IPS-15b (cell line): ENCODE measurements around the gene NCS1.

Experiments used
- H3K27me3 ChIP-seq: one replicate; pipeline ENCODE4 v1.6.1; 2013; ENCODE audit warnings: low read length; ENCODE audit not compliant: control insufficient read depth, insufficient read depth
- H3K36me3 ChIP-seq: one replicate; pipeline ENCODE4 v1.6.1; 2013; ENCODE audit warnings: low read length; ENCODE audit not compliant: control insufficient read depth, insufficient read depth
- H3K4me1 ChIP-seq: one replicate; pipeline ENCODE4 v1.6.1; 2013; ENCODE audit warnings: mild to moderate bottlenecking, low read length; ENCODE audit not compliant: control insufficient read depth, insufficient read depth
- H3K4me3 ChIP-seq: one replicate; pipeline ENCODE4 v1.5.1; 2013; ENCODE audit warnings: low read depth, low read length
- H3K9ac ChIP-seq: one replicate; pipeline ENCODE4 v1.6.1; 2013; ENCODE audit warnings: low read depth, mild to moderate bottlenecking, low read length
- H3K9me3 ChIP-seq: one replicate; pipeline ENCODE4 v1.6.1; 2013; ENCODE audit warnings: mild to moderate bottlenecking, low read length; ENCODE audit not compliant: control insufficient read depth, insufficient read depth

NCS1 gene

DNA sequence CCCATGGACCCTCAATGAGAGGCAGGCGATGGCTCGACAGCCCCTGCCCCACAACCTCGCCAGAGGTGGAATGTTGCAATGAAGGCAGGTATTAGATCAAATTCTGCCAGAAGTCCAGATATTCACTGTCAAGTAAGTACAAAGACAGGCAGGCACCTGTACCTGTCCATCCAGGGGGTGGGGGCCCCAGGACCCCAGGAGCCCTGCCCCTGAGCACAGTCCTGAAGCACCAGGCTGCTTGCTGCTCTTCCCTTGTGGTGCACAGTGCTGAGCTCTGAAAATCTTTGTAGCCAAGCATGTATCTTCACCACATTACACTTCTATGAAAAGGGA, 67.1 kb downstream of the NCS1 start:
- peaks cover 5% of the 10 kb centered on the region for H3K36me3 ChIP-seq
- H3K4me3 ChIP-seq: no peak overlapping the region
- no peaks in the 10 kb centered on the region for H3K9me3 ChIP-seq
- peaks cover 5% of the 10 kb centered on the region for H3K27me3 ChIP-seq
- no peak overlapping the region for H3K9ac ChIP-seq
- H3K4me1 ChIP-seq: peaks cover 4% of the 10 kb centered on the region

DNA sequence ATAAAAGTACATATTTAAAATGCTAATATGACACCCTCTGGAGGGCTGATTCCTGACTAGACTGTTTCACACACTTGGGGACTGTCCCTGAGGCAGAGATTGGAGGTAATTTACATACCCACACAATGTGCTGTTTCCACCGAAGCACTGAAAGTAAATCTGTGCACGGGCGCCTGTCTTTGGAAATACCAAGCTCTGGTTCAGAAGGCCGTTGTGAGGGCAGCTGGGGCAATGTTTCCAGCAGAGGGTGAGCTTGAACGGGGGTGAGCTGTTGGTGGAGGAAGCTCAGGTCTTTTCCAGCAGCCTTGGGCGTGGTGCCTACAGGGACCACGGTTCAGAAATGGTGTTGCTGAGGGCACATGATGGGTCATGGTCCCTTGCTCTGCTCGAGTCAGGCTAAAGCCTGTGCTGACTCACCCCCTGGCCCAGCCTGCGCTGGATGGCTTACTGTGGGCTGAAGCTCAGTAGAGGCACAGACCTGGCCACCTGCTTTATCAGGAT, 67.6 kb downstream of the NCS1 start:
- peaks cover 5% of the 10 kb centered on the region for H3K27me3 ChIP-seq
- no peak overlapping the region for H3K9ac ChIP-seq
- H3K9me3 ChIP-seq: no peaks in the 10 kb centered on the region
- no peak overlapping the region for H3K4me3 ChIP-seq
- H3K4me1 ChIP-seq: peaks cover 4% of the 10 kb centered on the region
- H3K36me3 ChIP-seq: peaks cover under 1% of the 10 kb centered on the region

DNA sequence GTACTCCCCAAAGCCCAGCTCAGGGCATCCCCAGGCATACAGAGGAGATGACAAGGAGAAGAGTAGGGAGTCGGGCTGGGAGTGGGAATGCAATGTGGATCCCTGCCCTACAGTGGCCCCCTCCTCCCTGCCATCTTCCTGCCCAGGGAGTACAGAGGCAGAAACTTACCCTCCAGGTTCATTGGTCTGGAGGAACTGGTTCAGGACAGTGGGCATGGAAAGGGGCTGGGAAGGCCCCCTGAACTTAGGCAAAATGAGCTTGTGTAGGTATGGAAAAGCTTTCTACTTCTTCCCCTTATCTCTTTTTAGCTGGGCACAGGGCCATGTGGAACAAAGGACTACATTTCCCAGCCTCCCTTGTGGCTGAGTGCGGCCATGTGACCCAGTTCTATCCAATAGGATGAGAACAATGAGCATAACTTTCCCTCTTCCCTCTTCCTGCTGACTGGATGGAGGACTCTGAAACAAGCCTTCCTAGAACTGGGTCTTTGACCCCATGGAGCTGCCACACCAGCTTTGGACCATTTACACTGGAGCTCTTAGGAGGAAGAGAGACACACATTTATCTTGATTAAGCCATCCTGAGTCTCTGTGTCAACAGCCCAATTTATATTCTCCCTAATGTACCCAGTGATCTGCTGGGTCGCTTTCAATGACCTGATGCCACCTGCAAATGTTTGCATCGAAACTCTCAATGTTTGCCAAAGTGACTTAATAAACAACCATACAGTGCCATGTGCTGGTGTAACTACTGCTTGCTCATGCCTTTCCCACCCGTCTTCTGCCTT, 68.4 kb downstream of the NCS1 start:
- peaks cover 4% of the 10 kb centered on the region for H3K4me1 ChIP-seq
- no peak overlapping the region for H3K9ac ChIP-seq
- H3K27me3 ChIP-seq: peaks cover 5% of the 10 kb centered on the region
- H3K4me3 ChIP-seq: no peak overlapping the region
- no peaks in the 10 kb centered on the region for H3K36me3 ChIP-seq
- no peaks in the 10 kb centered on the region for H3K9me3 ChIP-seq

DNA sequence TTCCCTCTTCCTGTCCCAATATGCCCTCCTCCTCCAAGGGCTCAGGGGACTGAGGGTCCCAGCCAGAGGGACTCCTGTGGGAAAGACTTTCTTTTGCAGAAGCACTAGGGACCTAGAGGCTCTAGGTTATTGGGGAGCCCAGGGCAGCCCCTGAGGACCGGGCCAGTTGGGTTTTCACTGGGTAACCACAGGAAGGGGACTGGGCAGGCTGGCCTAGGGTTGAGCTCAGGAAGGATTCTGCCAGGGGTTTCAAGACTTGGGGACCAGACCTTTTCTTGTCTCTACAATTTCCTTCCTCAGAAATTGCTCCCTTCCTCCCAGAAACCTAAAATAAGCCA, 69.0 kb downstream of the NCS1 start:
- no peak overlapping the region for H3K4me3 ChIP-seq
- H3K36me3 ChIP-seq: no peaks in the 10 kb centered on the region
- no peaks in the 10 kb centered on the region for H3K9me3 ChIP-seq
- H3K4me1 ChIP-seq: peaks cover 2% of the 10 kb centered on the region
- peaks cover 5% of the 10 kb centered on the region for H3K27me3 ChIP-seq
- no peak overlapping the region for H3K9ac ChIP-seq

DNA sequence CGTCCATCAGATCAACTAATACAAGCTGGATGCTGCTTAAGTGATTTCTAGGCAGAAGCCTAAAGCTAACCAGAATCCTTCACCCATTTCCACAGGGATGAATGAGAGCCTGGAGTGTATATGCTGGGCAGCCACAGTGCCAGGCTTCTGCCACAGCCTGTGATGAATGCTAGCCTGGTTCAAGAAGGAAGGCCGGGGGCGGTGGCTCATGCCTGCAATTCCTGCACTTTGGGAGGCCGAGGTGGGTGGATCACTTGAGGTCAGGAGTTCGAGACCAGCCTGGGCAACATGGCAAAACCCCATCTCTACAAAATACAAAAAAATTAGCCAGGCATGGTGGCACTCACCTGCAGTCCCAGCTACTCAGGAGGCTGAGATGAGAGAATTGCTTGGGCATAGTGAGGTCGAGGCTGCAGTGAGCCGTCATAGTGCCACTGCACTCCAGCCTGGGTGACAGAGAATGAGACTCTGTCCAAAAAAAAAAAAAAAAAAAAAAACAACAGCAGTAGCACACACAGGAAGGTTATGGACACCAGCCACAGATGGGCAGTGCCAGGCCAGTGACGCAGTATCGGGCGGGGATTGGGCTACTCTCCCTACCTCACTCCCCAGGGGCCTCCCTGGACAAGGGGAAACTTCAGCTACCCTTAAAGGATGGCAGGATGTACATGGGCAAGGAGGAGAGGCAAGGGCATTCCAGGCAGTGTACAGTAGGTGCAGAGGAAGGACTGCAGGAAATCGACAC, 70.2 kb downstream of the NCS1 start:
- Histone ChIP-seq H3K36me3 (no peaks in the 10 kb centered on the region), H3K27me3 (peaks cover 5% of the 10 kb centered on the region), H3K4me1 (peaks cover 2% of the 10 kb centered on the region), H3K9ac (no peak overlapping the region), H3K9me3 (no peaks in the 10 kb centered on the region), H3K4me3 (peak overlapping the region; percentile 20)

DNA sequence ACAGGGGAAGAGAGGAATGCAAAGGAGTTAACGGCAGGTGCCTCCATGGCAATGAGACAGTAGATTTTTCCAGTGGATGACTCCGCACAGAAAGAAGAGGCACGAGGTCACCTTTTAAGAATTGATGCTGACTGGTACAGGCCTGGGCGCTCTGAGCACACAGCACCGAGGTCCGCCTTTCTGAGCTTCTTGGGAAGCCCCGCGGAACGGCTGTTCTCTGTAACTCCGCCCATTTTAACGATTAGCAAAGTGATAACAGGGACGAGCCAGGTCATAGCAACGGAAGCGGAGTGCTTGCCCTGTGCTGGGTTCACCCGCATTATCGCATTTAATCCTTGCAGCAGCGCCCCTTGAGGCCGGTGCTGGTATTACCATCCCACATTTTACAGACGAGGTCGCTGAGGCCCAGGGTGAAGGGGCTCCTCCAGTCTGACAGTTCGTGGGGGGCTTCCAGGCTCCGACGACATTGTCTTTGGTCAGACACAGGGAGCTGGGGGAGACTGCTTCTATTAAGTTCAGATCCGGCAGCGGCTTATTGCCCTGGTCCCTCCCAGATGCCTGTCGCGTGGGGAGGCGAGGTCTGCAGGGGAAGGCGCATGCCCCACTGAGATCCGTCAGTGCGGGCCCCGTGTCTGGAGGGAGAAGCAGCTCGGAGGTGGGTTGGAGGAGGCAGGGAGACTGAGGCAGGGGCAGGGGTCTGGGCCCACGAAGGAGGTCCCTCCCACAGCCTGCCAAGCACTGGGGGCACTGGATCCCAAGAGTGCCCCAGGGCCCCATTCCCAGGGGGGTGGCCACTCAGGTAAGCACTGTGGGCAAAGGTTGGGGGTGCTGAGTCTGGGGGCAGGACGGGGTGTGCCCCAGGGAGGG, 71.0 kb downstream of the NCS1 start:
- Histone ChIP-seq H3K9me3 (no peaks in the 10 kb centered on the region), H3K4me3 (peak overlapping the region; percentile 20)

DNA sequence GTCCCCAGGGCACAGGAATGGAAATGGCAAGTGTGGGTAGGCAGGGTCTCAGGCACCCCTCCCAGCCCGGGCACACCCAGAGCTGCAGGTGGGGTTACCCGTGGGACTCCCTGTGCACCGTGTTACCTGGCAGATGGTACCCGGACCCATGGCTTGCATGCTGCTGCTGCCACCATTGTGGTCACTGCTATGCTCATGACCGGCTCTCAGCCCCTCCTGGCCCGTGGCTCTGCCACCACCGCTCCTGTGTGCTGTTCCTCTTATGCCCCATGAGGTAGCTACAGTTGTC, 71.6 kb downstream of the NCS1 start:
- Histone ChIP-seq H3K9me3 (no peaks in the 10 kb centered on the region), H3K36me3 (no peaks in the 10 kb centered on the region), H3K4me3 (no peak overlapping the region), H3K9ac (no peak overlapping the region), H3K4me1 (peaks cover 2% of the 10 kb centered on the region), H3K27me3 (peaks cover 5% of the 10 kb centered on the region)

More for the DNA sequence above, 71.0 kb downstream of the NCS1 start:
- H3K27me3 ChIP-seq: peaks cover 5% of the 10 kb centered on the region
- H3K9ac ChIP-seq: no peak overlapping the region
- H3K36me3 ChIP-seq: no peaks in the 10 kb centered on the region
- H3K4me1 ChIP-seq: peaks cover 2% of the 10 kb centered on the region

DNA sequence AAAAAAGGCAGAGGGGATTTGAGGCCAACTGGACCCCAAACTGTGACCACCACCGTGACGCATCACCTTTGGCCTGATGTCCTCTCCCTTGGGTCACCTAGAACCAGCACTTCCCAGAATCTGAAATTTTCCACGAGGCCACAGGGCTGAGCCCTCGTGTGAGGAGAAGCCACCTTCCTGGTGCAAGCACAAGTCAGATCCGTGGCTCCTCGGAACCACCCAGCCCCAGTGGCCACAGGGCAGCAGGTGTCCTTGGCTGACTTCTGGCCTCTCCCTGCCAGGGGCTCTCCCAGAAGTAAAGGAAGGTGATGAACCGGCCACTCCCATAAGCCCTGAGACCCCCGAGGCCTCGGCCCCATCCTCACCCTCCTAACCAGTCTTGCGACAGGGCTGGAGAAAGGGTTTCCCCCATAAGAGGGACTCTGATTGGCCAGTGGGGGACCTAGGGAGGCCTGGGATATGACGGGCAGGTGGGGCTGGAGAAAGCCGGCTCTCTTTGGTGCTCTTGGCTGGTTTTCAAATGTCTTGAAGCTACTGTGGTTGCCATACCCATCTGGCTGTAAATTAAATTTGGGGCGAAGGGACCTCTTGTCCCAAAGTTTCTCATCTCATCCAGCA, 72.5 kb downstream of the NCS1 start:
- H3K36me3 ChIP-seq: no peaks in the 10 kb centered on the region
- H3K4me3 ChIP-seq: no peak overlapping the region
- H3K27me3 ChIP-seq: peaks cover 5% of the 10 kb centered on the region
- H3K4me1 ChIP-seq: peaks cover 2% of the 10 kb centered on the region
- no peak overlapping the region for H3K9ac ChIP-seq
- no peaks in the 10 kb centered on the region for H3K9me3 ChIP-seq

DNA sequence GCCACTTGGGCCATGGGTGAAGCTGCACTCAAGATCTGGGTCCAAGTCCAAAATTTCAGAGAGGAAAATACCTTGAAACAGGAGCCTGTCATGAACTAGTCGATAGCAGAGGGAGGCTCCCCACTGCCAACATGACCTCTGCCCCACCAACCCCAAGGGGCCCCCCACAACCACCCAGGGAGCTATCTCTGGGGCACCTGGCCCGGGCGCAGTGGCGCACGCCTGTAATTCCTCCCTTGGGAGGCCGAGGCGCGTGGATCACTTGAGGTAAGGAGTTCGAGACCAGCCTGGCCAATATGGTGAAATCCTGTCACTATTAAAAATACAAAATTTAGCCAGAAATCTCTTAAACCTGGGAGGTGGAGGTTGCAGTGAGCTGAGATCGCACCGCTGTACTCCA, 73.3 kb downstream of the NCS1 start:
- Histone ChIP-seq H3K9ac (no peak overlapping the region), H3K4me1 (peaks cover 2% of the 10 kb centered on the region), H3K9me3 (no peaks in the 10 kb centered on the region), H3K4me3 (no peak overlapping the region), H3K27me3 (peaks cover 5% of the 10 kb centered on the region), H3K36me3 (no peaks in the 10 kb centered on the region)

DNA sequence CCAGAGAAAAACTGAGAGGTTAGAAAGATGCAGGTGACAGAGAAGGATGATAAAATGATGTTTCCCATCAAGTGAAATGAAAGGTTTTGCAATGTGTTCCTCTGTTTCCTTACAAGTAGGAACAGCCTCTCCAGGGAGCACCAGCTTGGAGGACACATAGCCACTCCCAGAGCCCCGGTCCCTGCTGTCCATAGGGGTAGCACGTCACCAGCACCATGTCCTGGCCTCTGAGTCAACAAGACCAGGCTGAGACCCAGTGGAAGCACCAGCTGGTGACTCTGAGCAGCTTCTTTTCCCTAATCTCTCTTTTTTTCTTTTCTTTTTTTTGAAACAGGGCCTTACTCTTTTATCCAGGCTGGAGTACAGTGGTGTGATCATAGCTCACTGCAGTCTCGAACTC, 73.9 kb downstream of the NCS1 start:
- Histone ChIP-seq H3K9ac (no peak overlapping the region), H3K27me3 (peaks cover 5% of the 10 kb centered on the region), H3K36me3 (no peaks in the 10 kb centered on the region), H3K4me1 (no peaks in the 10 kb centered on the region), H3K9me3 (no peaks in the 10 kb centered on the region), H3K4me3 (no peak overlapping the region)

DNA sequence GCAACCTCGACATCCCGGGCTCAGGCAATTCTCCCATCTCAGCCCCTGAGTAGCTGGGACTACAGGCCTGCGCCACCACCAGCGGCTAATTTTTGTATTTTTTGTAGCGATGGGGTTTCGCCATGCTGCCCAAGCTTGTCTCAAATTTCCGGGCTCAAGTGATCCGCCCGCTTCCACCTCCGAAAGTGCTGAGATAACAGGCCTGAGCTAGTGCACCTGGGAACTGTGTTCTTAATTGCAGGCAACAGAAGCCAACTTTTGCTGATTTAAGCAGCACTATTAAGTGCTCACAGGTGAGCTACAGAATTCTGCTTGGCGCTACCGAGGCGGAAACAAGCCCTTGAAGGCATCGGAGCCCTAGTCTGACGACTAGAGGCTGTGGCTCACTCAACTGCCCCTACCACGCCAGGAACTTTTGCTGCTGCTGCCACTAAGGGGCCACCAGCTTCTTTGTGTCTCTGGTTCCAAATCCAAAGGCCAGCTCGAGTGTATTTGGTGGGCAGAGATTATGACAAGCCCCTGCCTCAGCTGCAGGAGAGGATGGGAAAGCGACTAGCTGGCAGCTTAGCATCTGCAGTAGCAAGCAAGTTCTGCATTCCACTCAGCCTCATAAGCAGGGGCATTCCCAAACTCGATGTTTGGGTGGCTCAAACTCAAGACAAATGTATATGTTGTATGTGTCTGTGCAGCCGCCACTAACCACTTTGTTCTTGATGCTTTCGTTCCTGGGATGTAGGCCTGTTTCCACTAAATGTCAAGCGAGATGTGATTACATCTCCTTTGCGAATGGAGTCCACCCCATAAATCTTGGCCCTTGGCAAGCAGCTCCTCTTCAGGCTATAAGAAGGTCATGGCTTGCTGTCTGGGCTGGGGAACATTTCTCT, 82.8 kb downstream of the NCS1 start:
- no peaks in the 10 kb centered on the region for H3K9me3 ChIP-seq
- no peak overlapping the region for H3K4me3 ChIP-seq
- no peaks in the 10 kb centered on the region for H3K27me3 ChIP-seq
- H3K4me1 ChIP-seq: no peaks in the 10 kb centered on the region
- H3K36me3 ChIP-seq: no peaks in the 10 kb centered on the region
- H3K9ac ChIP-seq: no peak overlapping the region
